Stimulated activated CD4-positive, alpha-beta T cell treated with anti-CD3 and anti-CD28 coated beads, Interleukin-12 subunit alpha, Interleukin-12 subunit beta, amount 100 ng/mL, for 4 hours (primary cell): ENCODE data around the gene SOAT2.
"Not testable (repeated sequence)": the region's sequence is repeated elsewhere in the genome, so short reads cannot be mapped to it uniquely, and the experiment has no call there.

Experiments used
- DNase-seq: peaks from one replicate; pipeline ENCODE4 v3.0.0-alpha.2; 2020

SOAT2 gene

GRCh38 chr12:53112431-53112830 is 9.1 kb downstream of the SOAT2 start:
- not testable (repeated sequence) for DNase-seq

GRCh38 chr12:53113136-53113705 is 9.9 kb downstream of the SOAT2 start:
- DNase-seq, result no peak

- DNase-seq, result no peak
These were observed 10.7 kb downstream of the SOAT2 start for GRCh38 chr12:53113951-53114350.

- no peak for DNase-seq
These were observed 12.0 kb downstream of the SOAT2 start for GRCh38 chr12:53115112-53115890.

DNA sequence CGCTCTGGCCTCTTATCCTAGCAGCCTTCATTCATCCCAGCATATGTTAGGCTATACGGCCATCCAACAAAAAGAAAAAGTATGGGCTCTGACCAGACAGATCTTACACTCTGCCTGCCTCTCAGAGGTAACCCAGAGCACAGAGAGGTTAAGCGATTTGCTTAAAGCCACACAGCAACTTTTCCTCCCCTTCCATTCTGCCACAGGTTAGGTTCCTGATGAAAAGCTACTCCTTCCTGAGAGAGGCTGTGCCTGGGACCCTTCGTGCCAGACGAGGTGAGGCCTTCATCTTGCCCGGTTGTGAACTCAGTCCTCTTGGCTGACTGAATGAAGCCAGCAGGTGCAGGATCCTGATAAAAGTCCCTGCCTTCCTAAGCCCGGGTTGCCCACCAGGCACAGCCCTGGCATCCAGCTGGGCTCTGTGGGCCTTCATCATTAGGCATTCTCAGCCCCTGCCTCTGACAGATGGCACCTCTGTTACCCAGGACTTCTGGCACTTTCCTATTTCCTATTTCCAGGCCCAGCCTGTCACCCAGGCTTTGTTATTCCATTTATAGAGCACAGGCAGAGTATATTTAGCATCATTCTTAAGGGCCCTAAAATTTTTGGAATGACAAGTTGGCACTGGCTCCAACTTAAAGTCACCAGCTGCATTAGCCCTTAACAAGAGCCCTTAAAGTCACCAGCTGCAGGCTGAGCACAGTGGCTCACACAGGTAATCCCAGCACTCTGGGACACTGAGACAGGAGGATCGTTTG is 12.8 kb downstream of the SOAT2 start:
- no peak for DNase-seq

- no peak for DNase-seq
These were observed 15.5 kb downstream of the SOAT2 start for GRCh38 chr12:53118751-53119300.

DNA sequence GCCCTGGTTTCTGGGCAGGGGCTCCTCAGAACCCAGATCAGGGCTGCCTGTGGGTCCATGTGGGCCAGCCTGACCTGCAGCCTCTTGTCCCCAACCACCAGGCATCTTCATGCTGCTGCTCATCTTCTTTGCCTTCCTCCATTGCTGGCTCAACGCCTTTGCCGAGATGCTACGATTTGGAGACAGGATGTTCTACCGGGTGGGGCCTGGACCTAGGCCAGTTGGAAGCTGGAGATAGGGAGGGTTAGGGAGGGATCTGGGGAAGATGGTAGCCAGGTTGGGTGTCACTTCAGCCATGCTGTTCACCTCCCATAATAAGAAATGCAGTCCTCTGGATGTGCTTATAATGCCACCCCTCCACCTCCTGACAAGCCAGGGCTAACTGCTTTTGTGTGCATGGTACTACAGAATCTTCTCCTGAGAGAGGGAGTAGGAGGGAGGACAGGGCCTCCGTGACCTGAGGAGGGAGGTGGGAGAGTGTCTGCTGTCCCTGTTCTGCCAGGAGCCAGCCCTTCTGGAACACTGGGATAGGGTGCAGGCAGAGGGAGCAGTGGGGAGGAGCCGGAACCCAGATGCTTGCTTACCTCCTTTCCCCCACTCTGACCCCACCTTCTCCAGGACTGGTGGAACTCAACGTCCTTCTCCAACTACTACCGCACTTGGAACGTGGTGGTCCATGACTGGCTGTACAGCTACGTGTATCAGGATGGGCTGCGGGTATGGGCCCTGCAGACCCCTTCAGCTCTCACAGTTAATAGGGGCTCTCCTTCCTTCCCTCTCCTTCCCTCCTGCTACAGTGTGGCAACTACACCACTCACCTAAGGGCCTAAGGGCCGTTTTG is 17.6 kb downstream of the SOAT2 start:
- DNase-seq, result no peak

DNA sequence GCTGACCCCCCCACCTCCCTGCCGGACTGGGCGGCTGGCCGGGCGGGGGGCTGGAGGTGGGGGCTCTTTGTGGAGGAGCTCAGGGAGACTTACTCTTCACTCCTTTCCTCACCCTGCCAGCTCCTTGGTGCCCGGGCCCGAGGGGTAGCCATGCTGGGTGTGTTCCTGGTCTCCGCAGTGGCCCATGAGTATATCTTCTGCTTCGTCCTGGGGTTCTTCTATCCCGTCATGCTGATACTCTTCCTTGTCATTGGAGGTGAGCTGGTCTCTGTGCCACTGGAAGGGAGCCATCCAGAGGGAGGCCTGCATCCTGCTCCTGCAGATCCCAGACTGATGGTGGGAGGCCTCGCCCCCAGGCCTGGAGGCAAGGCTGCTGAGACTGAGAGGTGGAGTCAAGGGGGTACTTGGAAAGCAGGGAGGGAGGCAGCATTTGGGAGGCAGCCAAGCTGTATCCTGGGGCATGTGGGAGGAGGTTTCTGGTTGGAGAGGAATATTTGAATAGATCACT is 19.7 kb downstream of the SOAT2 start:
- DNase-seq, result no peak

DNA sequence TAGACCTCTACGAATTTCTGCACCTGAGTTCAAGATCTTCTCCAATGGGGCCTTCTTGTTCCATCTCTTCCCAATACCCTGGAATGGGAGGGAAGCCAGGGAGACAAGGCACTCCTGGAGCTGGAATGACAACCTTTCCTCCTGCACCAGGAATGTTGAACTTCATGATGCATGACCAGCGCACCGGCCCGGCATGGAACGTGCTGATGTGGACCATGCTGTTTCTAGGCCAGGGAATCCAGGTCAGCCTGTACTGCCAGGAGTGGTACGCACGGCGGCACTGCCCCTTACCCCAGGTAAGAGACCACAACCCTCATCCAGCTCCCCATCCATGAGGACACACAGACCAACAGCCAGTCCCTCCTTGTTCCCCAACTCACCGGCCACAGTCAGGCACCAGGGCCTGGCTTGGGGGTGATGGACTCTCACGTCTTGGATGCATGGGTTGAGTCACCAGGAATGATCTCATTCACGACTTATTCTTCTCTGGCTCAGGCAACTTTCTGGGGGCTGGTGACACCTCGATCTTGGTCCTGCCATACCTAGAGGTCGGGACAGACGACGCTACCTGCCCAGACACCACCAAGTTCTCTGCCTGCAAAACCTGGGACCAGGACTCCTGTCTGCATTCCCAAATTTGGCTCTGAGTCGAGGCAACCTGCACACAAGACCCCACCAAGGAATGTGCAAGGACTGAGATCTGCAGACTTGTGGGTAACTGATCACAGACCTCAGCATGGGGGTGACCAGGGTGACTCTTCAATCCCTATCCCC is 20.5 kb downstream of the SOAT2 start:
- no peak for DNase-seq

DNA sequence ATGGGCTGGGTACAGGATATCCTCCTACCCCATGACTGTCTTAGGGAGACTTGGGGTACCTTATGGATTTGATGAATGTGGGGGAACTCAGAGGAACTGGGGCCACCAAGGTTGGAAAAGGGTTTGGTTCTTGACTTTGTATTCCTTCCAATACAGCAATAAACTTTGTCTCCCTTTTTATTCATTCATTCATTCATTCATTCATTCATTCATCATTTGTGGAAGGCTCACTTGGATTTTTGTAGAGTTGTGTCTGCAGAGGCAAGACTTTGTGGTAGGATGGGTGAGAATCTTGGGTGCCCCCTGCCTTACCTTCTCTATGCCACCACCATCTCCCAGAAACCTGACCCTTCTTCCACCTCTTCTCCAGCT is 21.1 kb downstream of the SOAT2 start:
- DNase-seq, result no peak

DNA sequence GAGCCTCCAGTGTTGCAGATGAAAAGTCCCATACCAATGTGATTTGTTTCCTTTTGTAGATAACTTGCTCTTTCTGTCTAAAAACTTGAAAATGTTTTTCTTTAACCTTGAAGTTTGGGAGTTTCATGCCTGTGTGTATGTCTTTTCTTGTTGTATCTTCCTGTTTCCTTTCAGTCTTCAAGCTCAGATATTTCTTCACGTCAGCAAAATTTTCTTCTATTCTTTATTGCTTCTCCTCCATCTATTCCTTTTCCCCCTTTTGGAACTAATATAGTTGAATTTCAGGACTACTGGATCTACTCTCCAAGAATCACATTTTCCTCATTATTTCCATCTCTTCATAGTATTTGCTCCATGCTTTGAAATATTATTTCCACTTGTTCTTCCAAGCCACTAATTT is 23.9 kb downstream of the SOAT2 start:
- no peak for DNase-seq

DNA sequence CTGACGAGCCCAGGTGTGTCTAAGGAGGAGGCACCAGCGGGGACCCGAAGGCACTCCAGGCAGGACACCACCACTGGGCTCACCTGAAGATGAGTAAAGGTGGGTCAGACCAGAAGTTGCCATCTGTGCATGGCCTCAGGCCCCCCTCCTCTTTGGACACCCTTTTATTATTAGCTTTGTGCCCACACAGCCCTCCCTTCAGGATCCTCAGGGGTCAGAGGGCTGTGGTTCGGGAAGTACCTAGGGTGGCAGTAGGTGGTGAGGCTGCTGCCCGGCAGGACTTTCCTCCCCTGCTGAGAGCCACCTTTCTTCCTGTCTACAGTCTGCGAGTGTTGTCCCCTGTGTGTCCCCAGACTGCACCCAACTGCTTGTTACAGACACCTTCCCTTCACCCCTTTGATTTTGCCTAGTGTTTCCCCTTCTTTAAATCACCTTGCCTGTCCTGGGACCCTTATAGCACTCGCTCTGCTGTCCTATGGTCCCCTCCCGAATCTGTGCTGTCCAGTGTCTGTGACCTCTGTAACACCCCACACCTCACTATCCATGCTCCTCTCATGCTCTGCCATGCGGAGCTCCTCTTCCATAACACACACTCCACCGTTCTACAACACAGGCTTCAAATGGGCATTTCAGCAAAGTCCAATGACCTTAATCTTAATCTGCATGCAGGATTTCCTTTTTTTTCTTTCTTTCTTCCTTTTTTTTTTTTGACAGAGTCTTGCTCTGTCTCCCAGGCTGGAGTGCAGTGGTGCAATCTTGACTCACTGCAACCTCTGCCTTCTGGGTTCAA is 25.7 kb downstream of the SOAT2 start:
- DNase-seq, result no peak

- no peak for DNase-seq
These were observed 28.6 kb downstream of the SOAT2 start for GRCh38 chr12:53131844-53132243.

GRCh38 chr12:53133722-53134121 is 30.4 kb downstream of the SOAT2 start:
- DNase-seq, result no peak

DNA sequence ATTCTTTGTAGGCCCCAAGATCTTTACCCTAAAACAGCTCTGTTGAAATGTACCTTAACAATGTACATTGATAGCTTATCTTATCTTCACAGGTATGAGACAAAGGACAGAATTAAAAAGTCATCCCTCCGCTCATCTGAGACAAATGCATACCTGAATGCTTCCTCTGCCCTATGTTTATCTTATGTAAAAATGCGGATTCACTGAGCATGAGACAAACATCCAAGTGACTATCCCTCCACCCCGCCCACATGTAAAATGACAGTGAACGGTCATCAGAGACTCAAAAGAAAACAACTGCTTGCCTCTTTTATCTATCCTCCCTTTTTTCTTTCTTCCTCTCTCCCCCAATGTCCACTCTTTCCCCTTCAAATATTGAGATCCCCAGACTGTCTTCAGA is 40.1 kb downstream of the SOAT2 start:
- no peak for DNase-seq

DNA sequence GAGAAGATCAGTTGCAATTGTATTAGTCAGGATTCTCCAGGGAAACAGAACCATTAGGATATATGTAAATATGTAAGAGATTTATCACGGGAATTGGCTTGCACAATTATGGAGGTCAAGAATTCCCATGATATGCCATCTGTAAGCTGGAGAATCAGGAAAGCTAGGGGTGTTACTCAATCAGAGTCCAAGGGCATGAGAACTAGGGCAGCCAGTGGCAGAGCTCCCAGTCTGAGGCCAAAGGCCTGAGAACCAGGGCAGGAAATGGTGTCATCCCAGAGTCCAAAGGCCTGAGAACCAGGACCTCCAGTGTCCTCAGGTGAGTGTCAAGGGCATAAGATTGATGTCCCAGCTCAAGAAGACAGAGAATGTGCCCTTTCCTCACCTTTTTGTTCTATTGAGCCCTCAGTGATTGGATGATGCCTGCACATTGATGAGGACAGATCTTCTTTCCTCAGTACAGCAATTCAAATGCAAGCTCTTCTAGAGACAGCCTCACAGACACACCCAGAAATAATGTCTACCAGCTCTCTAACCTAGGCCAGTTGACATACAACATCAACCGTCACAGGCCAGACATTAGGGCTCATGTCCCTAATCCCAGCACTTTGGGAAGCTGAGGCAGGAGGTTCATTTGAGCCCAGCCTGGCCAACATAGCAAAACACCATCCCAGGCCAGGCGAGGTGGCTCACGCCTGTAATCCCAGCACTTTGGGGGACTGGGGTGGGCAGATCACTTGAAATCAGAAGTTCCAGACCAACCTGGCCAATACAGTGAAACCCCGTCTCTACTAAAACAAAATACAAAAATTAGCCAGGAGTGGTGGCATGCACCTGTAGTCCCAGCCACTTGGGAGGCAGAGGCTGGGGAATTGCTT is 42.3 kb downstream of the SOAT2 start:
- DNase-seq, result no peak

- DNase-seq, result no peak
These were observed 43.9 kb downstream of the SOAT2 start for GRCh38 chr12:53147181-53147580.

- DNase-seq, result no peak
These were observed 44.4 kb downstream of the SOAT2 start for GRCh38 chr12:53147653-53148052.

- DNase-seq, result no peak
These were observed 47.8 kb downstream of the SOAT2 start for GRCh38 chr12:53151039-53151438.

- no peak for DNase-seq
These were observed 49.1 kb downstream of the SOAT2 start for GRCh38 chr12:53152390-53152789.
